ENCODE measurements around the gene UQCRC1. TPM values are rescaled to one million over a fixed set of nuclear protein-coding genes. Genes with fewer than 3 reads are reported as not detected.
A peak's percentile ranks its signal among the peaks of the same experiment; 100 is the strongest.

UQCRC1 gene
- total RNA-seq, 1 experiment from 2014 or later, result 323 TPM

DNA sequence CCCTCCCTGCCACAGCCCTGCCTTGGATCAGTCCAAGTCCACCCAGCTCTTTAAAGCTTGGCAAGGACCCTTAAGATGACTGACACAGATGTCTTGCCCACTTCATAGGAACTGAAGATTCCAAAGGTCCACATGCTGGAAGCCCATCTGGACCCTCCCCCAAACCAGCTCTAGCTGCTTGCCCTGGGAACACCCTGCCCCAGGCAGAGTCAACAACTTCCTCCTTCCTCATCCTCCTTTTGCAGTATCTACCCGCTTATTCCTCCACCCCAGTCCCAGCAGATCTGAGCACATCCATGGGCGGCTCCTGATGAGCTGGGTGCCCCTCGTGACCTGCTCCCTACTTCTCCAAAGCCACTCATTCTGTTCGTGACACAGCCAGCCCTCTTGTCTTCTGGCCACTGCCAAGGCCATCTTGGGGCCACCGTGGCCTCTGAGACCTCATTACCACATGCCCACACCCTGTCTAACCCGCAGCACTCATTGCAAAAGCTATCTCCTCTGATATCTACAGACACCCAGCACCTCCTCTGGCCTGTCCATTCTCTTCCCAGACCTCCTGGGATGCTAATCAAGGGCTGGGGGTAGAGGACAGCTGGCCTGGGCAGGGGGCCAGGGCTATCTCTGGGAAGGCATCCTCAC lies 50.8 kb downstream of the UQCRC1 start (continued):
- no peak for TF ChIP-seq FOXP1 (CRISPR knock-in tag; IDR thresholded peaks at IDR 0.05; ENCODE audit: borderline replicate concordance)
- no peak for TF ChIP-seq MXD4 (CRISPR knock-in tag; IDR thresholded peaks at IDR 0.05; ENCODE audit: borderline replicate concordance)
- no peak for TF ChIP-seq GRHL2 (CRISPR knock-in tag; IDR thresholded peaks at IDR 0.05; ENCODE audit: insufficient replicate concordance, severe bottlenecking)
- TF ChIP-seq TCF7 (CRISPR knock-in tag; IDR thresholded peaks at IDR 0.05; ENCODE audit: low read depth), result no peak
- no peak for TF ChIP-seq SP1 (CRISPR knock-in tag; conservative IDR thresholded peaks at IDR 0.05)
- TF ChIP-seq FOXP4 (CRISPR knock-in tag; IDR thresholded peaks at IDR 0.05), result no peak

GRCh38 chr3:48556796-48557626 lies 52.4 kb downstream of the UQCRC1 start, which contains the start of gene PFKFB4:
TSS of gene PFKFB4 (minus strand) at chr3:48556803. CDS start at chr3:48556777, 26 bp downstream.
- DNase-seq (ENCODE audit: low spot score), result peak; percentile 99
- ChIA-PET CTCF (interaction anchor here (0.6 to 7.2 kb wide), 20 partner anchors 8 to 465 kb away, joined by 3 to 84 read pairs (median 4); partner anchors contain the start of genes ATRIP, NDUFAF3, SLC26A6 and UQCRC1), POLR2A (interaction anchor here (0.6 to 1.5 kb wide), 10 partner anchors 77 to 204 kb away, joined by 3 to 7 read pairs (median 4); partner anchors contain the start of genes CELSR3 and SLC26A6)
- Mint-ChIP-seq H3K27me3 (ENCODE audit: low read depth) (no peaks in the 10 kb centered on the region), H3K4me1 (peaks cover 67% of the 10 kb centered on the region), H3K4me3 (peak within 1 kb of the TSS; percentile 86), H3K27ac (peak within 1 kb of the TSS; percentile 95), H3K36me3 (peaks cover 24% of the 10 kb centered on the region; the same call in 1 of the 2 replicates), H3K9me3 (no peaks in the 10 kb centered on the region)
- peak; percentile 82 for ATAC-seq
- no peak for TF ChIP-seq STAT6 (CRISPR knock-in tag; conservative IDR thresholded peaks at IDR 0.05; ENCODE audit: low read depth)
- peak; percentile 31; the same call in 1 of the 2 replicates for TF ChIP-seq MYBL2 (CRISPR knock-in tag; IDR thresholded peaks at IDR 0.05)
- no peak for TF ChIP-seq NFYB (CRISPR knock-in tag; conservative IDR thresholded peaks at IDR 0.05; ENCODE audit: low read depth)
- TF ChIP-seq SOX15 (CRISPR knock-in tag; IDR thresholded peaks at IDR 0.05), result no peak
- TF ChIP-seq PREB (CRISPR knock-in tag; IDR thresholded peaks at IDR 0.05; ENCODE audit: borderline replicate concordance), result no peak
- TF ChIP-seq, protein P1, sequence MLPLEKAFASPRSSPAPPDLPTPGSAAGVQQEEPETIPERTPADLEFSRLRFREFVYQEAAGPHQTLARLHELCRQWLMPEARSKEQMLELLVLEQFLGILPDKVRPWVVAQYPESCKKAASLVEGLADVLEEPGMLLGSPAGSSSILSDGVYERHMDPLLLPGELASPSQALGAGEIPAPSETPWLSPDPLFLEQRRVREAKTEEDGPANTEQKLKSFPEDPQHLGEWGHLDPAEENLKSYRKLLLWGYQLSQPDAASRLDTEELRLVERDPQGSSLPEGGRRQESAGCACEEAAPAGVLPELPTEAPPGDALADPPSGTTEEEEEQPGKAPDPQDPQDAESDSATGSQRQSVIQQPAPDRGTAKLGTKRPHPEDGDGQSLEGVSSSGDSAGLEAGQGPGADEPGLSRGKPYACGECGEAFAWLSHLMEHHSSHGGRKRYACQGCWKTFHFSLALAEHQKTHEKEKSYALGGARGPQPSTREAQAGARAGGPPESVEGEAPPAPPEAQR (CRISPR knock-in tag; IDR thresholded peaks at IDR 0.05), result no peak
- TF ChIP-seq PRRX2 (CRISPR knock-in tag; IDR thresholded peaks at IDR 0.05), result no peak
- no peak for TF ChIP-seq GRHL2 (CRISPR knock-in tag; IDR thresholded peaks at IDR 0.05; ENCODE audit: insufficient replicate concordance, severe bottlenecking)
- TF ChIP-seq, protein P2, sequence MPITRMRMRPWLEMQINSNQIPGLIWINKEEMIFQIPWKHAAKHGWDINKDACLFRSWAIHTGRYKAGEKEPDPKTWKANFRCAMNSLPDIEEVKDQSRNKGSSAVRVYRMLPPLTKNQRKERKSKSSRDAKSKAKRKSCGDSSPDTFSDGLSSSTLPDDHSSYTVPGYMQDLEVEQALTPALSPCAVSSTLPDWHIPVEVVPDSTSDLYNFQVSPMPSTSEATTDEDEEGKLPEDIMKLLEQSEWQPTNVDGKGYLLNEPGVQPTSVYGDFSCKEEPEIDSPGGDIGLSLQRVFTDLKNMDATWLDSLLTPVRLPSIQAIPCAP (CRISPR knock-in tag; IDR thresholded peaks at IDR 0.05), result no peak
- TF ChIP-seq ZNF423 (CRISPR knock-in tag; IDR thresholded peaks at IDR 0.05), result no peak
- no peak for TF ChIP-seq ZBTB21 (CRISPR knock-in tag; IDR thresholded peaks at IDR 0.05; ENCODE audit: borderline replicate concordance)
- no peak for TF ChIP-seq CBFB (CRISPR knock-in tag; IDR thresholded peaks at IDR 0.05; ENCODE audit: low read depth)
- TF ChIP-seq OVOL2 (CRISPR knock-in tag; IDR thresholded peaks at IDR 0.05; ENCODE audit: borderline replicate concordance), result no peak
- TF ChIP-seq JUN (CRISPR knock-in tag; IDR thresholded peaks at IDR 0.05), result no peak
- TF ChIP-seq AR (CRISPR knock-in tag; IDR thresholded peaks at IDR 0.05), result no peak
- TF ChIP-seq ATF6 (CRISPR knock-in tag; IDR thresholded peaks at IDR 0.05), result no peak

All from WTC11 (cell line).